GM12878 (cell line): Measurements from ENCODE around the gene EFCAB9. TPM values are rescaled to one million over a fixed set of nuclear protein-coding genes. Genes with fewer than 3 reads are reported as not detected.

ENCODE experiments used
- ATAC-seq: fragments of 200-7000 bp; cut with Tn5 transposase; 3 replicates; pipeline ENCODE4 v1.9.1; 2020; ENCODE audit warnings: mild to moderate bottlenecking, moderate library complexity
- BruUV-seq: library from RNA; stranded (reverse); fragments of 400-500 nt; replicated peaks from 2 replicates; lab custom pipeline; 2021; lab: Mats Ljungman, UMichigan
- CTCF ChIA-PET: fragments of 300-600 bp; sonication (Branson Sonifier 250); formaldehyde crosslinking; extraction: SDS; loops from one replicate; lab custom pipeline; 2021; ENCODE audit warnings: inconsistent platforms; lab: Yijun Ruan, JAX
- POLR2A ChIA-PET: fragments of 350-600 bp; formaldehyde crosslinking; extraction: SDS; loops from one replicate; lab custom pipeline; 2021; ENCODE audit warnings: inconsistent platforms; lab: Charles Lee
- RAD21 ChIA-PET: fragments of 300-600 bp; sonication (Branson Sonifier 250); formaldehyde crosslinking; loops from one replicate; lab custom pipeline; 2023; ENCODE audit warnings: antibody characterized with exemption; ENCODE audit not compliant: unreplicated experiment; lab: Charles Lee
- SMC1A ChIA-PET: fragments of 300-600 bp; sonication (Branson Sonifier 250); formaldehyde crosslinking; loops from one replicate; lab custom pipeline; 2023; ENCODE audit not compliant: unreplicated experiment, uncharacterized antibody; lab: Charles Lee
- DNase-seq: peaks from one replicate; pipeline ENCODE4 v3.0.0-alpha.2; 2011; ENCODE audit warnings: low read depth, low spot score
- FAIRE-seq: peaks from 3 replicates; lab custom pipeline; 2011; peaks lifted over from hg19 to GRCh38; lab: Jason Lieb, UNC
- H2AFZ ChIP-seq: 2 replicates; pipeline ENCODE4 v1.6.0; 2011; ENCODE audit warnings: low read depth, low read length, control low read depth; ENCODE audit not compliant: control insufficient read depth
- H3K27ac ChIP-seq: 2 replicates; pipeline ENCODE4 v1.5.1; 2011; ENCODE audit warnings: control low read depth; ENCODE audit not compliant: control insufficient read depth, insufficient read depth
- H3K27me3 ChIP-seq, 2 experiments: replicated peaks in 1 of 2; 2 replicates each; pipeline versions ENCODE4 v1.6.0 to v1.6.1; 2011; ENCODE audit warnings: low read length in 1 of 2; ENCODE audit not compliant: control insufficient read depth in 2 of 2, insufficient read depth in 2 of 2
- H3K36me3 ChIP-seq, 2 experiments: 2 replicates each; pipeline ENCODE4 v1.5.1; 2011; ENCODE audit warnings: low read length in 1 of 2; ENCODE audit not compliant: control insufficient read depth in 2 of 2, insufficient read depth in 2 of 2
- H3K4me1 ChIP-seq: 2 replicates; pipeline ENCODE4 v1.6.1; 2011; ENCODE audit warnings: mild to moderate bottlenecking, low read length, moderate library complexity, mixed read lengths; ENCODE audit not compliant: control insufficient read depth, insufficient read depth
- H3K4me2 ChIP-seq: 2 replicates; pipeline ENCODE4 v1.6.0; 2011; ENCODE audit warnings: control low read depth; ENCODE audit not compliant: control insufficient read depth, insufficient read depth
- H3K4me3 ChIP-seq: fragments of 200-600 bp; sonication (generic); 2 replicates; pipeline ENCODE4 v1.5.1; 2016
- H3K79me2 ChIP-seq: 2 replicates; pipeline ENCODE4 v1.6.0; 2011; ENCODE audit warnings: low read length; ENCODE audit not compliant: control insufficient read depth, insufficient read depth
- H3K9ac ChIP-seq: 2 replicates; pipeline ENCODE4 v1.8.0; 2011; ENCODE audit warnings: low read length, control low read depth, mixed read lengths; ENCODE audit not compliant: control insufficient read depth, insufficient read depth
- H3K9me3 ChIP-seq: replicated peaks from 3 replicates; pipeline ENCODE4 v1.5.1; 2011; ENCODE audit warnings: mild to moderate bottlenecking, low read length; ENCODE audit not compliant: control insufficient read depth, insufficient read depth
- H4K20me1 ChIP-seq: 2 replicates; pipeline ENCODE4 v1.6.0; 2011; ENCODE audit not compliant: control insufficient read depth, insufficient read depth
- BHLHE40 ChIP-seq, 2 experiments: fragments of 450-650 bp in 1 of 2; IDR thresholded peaks; 2 replicates each; pipeline ENCODE4 v1.6.1; 2011 to 2017; ENCODE audit warnings: low read depth in 2 of 2, borderline replicate concordance in 1 of 2, improper control_type of control experiment in 1 of 2, low read length in 1 of 2, mild to moderate bottlenecking in 1 of 2
- BRCA1 ChIP-seq: IDR thresholded peaks from 2 replicates; pipeline ENCODE4 v1.6.1; 2011; ENCODE audit warnings: low read depth, low read length, improper control_type of control experiment
- ESRRA ChIP-seq: IDR thresholded peaks from 2 replicates; pipeline ENCODE4 v1.6.1; 2012; ENCODE audit warnings: mild to moderate bottlenecking, low read length, improper control_type of control experiment
- FOS ChIP-seq: IDR thresholded peaks from 3 replicates; pipeline ENCODE4 v1.6.1; 2011; ENCODE audit warnings: borderline replicate concordance; ENCODE audit not compliant: insufficient read length; ENCODE audit errors: extremely low read depth
- IRF4 ChIP-seq: IDR thresholded peaks from 2 replicates; pipeline ENCODE4 v1.6.1; 2011; ENCODE audit warnings: low read depth, low read length
- NFIC ChIP-seq: IDR thresholded peaks from 2 replicates; pipeline ENCODE4 v1.6.1; 2012; ENCODE audit warnings: low read depth, mild to moderate bottlenecking, inconsistent platforms, low read length, moderate library complexity
- NR2F1 ChIP-seq: fragments of 450-650 bp; conservative IDR thresholded peaks from 2 replicates; pipeline ENCODE4 v1.6.1; 2017; ENCODE audit warnings: mild to moderate bottlenecking
- RCOR1 ChIP-seq: conservative IDR thresholded peaks from 2 replicates; pipeline ENCODE4 v1.6.1; 2012; ENCODE audit warnings: low read depth, low read length, improper control_type of control experiment
- SMC3 ChIP-seq: IDR thresholded peaks from 2 replicates; pipeline ENCODE4 v1.6.1; 2011; ENCODE audit warnings: low read length, improper control_type of control experiment, borderline replicate concordance
- ZBED1 ChIP-seq: IDR thresholded peaks from 2 replicates; pipeline ENCODE4 v1.6.1; 2016; ENCODE audit warnings: borderline replicate concordance
- ZNF217 ChIP-seq: fragments of 450-650 bp; IDR thresholded peaks from 2 replicates; pipeline ENCODE4 v1.6.1; 2017; ENCODE audit warnings: antibody characterized with exemption, mild to moderate bottlenecking
- WGBS: methylation state at CpG from one replicate; pipeline ENCODE4 v1.1.6; 2016; ENCODE audit warnings: low lambda C conversion rate; ENCODE audit not compliant: insufficient replicate concordance, insufficient coverage; ENCODE audit errors: missing lambda C conversion rate; 5-methylcytosine and 5-hydroxymethylcytosine counted together
- in situ Hi-C: fragments of 300-500 bp; cut with MboI; formaldehyde crosslinking; loops from 9 replicates; pipeline ENCODE4 v1.14.3; 2018; ENCODE audit warnings: mixed read lengths
- intact Hi-C: fragments of 100-400 bp; cut with micrococcal nuclease; formaldehyde crosslinking; loops from one replicate; pipeline ENCODE4 v1.14.2; 2022; ENCODE audit not compliant: unreplicated experiment
- polyA plus RNA-seq, 11 experiments: library from polyadenylated mRNA; depleted of rRNA in 4 of 11; unstranded in 6 of 11; stranded (reverse) in 5 of 11; fragments of >200 nt; fragmentation: Nextera tagmentation in 4 of 11; fragmentation: Illumina TruSeq in 1 of 11; extraction: Ambion mirVana in 4 of 11; extraction: Trizol in 1 of 11; gene quantifications; 1 replicate in 1 of 11; 2 replicates in 10 of 11; pipeline versions ENCODE4 v1.2.1 to v1.2.3, GENCODE V29; 2011 to 2016; ENCODE audit warnings: inconsistent platforms in 2 of 11, missing spikeins in 2 of 11, low read depth in 1 of 11
- total RNA-seq, 4 experiments: library from RNA; depleted of rRNA in 3 of 4; stranded (reverse); fragments of >200 nt in 3 of 4; fragmentation: Illumina TruSeq in 1 of 4; extraction: Trizol in 1 of 4; gene quantifications; 2 replicates each; pipeline versions ENCODE4 v1.2.1 to v1.2.3, GENCODE V29; 2013 to 2021
- TF ChIP-seq, protein P1 (sequence below): IDR thresholded peaks from 2 replicates; pipeline ENCODE4 v1.6.1; 2012; ENCODE audit warnings: low read depth, low read length, improper control_type of control experiment
- TF ChIP-seq, protein P2 (sequence below): IDR thresholded peaks from 2 replicates; pipeline ENCODE4 v1.6.1; 2011; ENCODE audit warnings: borderline replicate concordance, low read depth, mild to moderate bottlenecking, moderate library complexity, mixed read lengths, low read length; ENCODE audit not compliant: insufficient read depth; ENCODE audit errors: extremely low read length
- TF ChIP-seq, protein P3 (sequence below): fragments of 450-650 bp; IDR thresholded peaks from 2 replicates; pipeline ENCODE4 v1.6.1; 2014; ENCODE audit warnings: mild to moderate bottlenecking

EFCAB9 gene
- total and polyA plus RNA-seq, 10 of the 15 experiments (the other 5 are each of a cell fraction or from before 2014, with no cell fraction given): 0.73 TPM; not detected in 9

DNA sequence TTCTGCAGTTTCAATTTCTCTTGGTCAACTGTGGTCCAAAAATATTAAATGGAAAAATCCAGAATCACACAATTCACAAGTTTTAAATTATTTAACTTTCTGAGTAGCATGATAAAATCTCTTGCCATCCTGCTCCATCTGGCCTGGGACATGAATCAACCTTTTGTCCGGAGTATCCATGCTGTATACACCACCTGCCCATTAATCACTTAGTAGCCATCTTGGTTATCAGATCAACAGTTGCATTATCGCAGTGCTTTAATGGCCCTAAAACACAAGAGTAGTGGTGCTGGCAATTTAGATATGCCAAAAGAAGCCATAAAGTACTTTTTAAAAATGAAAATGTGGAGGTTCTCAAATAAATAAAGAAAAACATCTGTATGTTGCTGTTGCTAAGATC, 25.3 kb downstream of the EFCAB9 start:
- ChIA-PET POLR2A (no interaction called here), RAD21 (no interaction called here), CTCF (no interaction called here), SMC1A (no interaction called here)
- H3K4me1 ChIP-seq: peaks cover 12% of the 10 kb centered on the region
- intact Hi-C loops (no loop called here), in situ Hi-C loops (no loop called here)
- H3K27ac ChIP-seq: no peak overlapping the region
- H3K9me3 ChIP-seq: peaks cover 5% of the 10 kb centered on the region; the same call in 2 of the 3 replicates
- no peak for DNase-seq
- no peak overlapping the region for H3K4me2 ChIP-seq
- H3K4me3 ChIP-seq: no peak overlapping the region
- ATAC-seq: no peak
- no peak overlapping the region for H2AFZ ChIP-seq
- peaks cover 0 to 4% of the 10 kb centered on the region in 2 experiments for H3K36me3 ChIP-seq
- no peak for FAIRE-seq
- H3K9ac ChIP-seq: no peak overlapping the region
- no peaks in the 10 kb centered on the region for H3K27me3 ChIP-seq
- WGBS: 99% methylated on average over 2 of the region's 2 CpGs
- BruUV-seq: no TSS peak
- peaks cover 17% of the 10 kb centered on the region for H3K79me2 ChIP-seq
- TF ChIP-seq NFIC (no peak), ESRRA (no peak), IRF4 (no peak), BRCA1 (no peak), NR2F1 (no peak), ZNF217 (no peak), BHLHE40 (IDR thresholded peaks at IDR 0.05; ENCODE audit: borderline replicate concordance in 1 of 2, low read depth in 2 of 2, low read length in 1 of 2) (no peak), ZBED1 (no peak), FOS (no peak), RCOR1 (no peak), SMC3 (no peak)
- TF ChIP-seq, protein P1, sequence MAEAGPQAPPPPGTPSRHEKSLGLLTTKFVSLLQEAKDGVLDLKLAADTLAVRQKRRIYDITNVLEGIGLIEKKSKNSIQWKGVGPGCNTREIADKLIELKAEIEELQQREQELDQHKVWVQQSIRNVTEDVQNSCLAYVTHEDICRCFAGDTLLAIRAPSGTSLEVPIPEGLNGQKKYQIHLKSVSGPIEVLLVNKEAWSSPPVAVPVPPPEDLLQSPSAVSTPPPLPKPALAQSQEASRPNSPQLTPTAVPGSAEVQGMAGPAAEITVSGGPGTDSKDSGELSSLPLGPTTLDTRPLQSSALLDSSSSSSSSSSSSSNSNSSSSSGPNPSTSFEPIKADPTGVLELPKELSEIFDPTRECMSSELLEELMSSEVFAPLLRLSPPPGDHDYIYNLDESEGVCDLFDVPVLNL: no peak
- TF ChIP-seq, protein P2, sequence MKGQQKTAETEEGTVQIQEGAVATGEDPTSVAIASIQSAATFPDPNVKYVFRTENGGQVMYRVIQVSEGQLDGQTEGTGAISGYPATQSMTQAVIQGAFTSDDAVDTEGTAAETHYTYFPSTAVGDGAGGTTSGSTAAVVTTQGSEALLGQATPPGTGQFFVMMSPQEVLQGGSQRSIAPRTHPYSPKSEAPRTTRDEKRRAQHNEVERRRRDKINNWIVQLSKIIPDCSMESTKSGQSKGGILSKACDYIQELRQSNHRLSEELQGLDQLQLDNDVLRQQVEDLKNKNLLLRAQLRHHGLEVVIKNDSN: no peak
- TF ChIP-seq, protein P3, sequence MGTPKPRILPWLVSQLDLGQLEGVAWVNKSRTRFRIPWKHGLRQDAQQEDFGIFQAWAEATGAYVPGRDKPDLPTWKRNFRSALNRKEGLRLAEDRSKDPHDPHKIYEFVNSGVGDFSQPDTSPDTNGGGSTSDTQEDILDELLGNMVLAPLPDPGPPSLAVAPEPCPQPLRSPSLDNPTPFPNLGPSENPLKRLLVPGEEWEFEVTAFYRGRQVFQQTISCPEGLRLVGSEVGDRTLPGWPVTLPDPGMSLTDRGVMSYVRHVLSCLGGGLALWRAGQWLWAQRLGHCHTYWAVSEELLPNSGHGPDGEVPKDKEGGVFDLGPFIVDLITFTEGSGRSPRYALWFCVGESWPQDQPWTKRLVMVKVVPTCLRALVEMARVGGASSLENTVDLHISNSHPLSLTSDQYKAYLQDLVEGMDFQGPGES: no peak
- H4K20me1 ChIP-seq: no peaks in the 10 kb centered on the region
